Kidney tubule cell (primary cell): ENCODE measurements around the gene OTULINL.
A peak's percentile ranks its signal among the peaks of the same experiment; 100 is the strongest.
"Not testable (repeated sequence)": the region's sequence is repeated elsewhere in the genome, so short reads cannot be mapped to it uniquely, and the experiment has no call there.

Experiments
- DNase-seq: peaks from one replicate; pipeline ENCODE4 v3.0.0-alpha.2; 2018; ENCODE audit warnings: low spot score

The OTULINL gene

GRCh38 chr5:14581106-14581890 is at the start of gene OTULINL:
Gene OTULINL (plus strand): TSS chr5:14581792. CDS start chr5:14581895, 103 bp downstream.
- DNase-seq: peak; percentile 76

- no peak for DNase-seq
Measured at GRCh38 chr5:14532180-14532579, 49.4 kb upstream of the OTULINL start.

GRCh38 chr5:14534773-14535172 is 46.8 kb upstream of the OTULINL start:
- DNase-seq: no peak

- DNase-seq: no peak
Measured at GRCh38 chr5:14545308-14545707, 36.3 kb upstream of the OTULINL start.

GRCh38 chr5:14545862-14546261 is 35.7 kb upstream of the OTULINL start:
- DNase-seq: no peak

DNA sequence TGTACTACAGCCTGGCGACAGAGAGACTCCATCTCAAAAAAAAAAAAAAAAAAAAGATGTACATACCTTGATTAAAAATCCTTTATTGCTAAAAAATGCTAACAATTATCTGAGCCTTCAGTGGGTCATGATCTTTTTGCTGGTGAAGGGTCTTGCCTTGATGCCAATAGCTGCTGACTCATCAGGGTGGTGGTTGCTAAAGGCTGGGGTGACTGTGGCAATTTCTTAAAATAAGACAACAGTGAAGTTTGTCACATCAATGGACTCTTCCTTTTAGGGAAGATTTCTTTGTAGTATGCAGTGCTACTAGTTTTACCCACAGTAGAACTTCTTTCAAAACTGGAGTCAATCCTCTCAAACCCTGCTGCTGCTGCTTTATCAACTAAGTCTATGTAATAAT is 33.9 kb upstream of the OTULINL start:
- no peak for DNase-seq

DNA sequence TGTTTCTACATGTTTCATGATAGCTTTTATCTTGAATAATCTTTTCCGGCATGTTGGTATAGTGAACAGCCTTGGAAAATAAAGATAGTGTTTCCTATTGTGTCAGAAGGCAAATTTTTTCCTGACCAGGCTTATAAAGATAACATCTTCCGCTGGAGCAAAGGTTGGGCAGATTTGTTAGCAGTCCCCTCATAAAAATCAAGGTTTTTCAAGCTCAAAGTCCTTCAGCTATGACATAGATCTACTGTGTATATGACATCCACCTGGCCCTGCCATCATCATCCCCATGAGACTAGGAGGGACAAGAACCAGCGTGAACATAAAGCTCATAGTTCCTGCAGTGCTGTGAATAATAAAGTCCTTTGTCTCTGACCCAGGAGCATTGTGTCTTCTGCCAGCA is 30.4 kb upstream of the OTULINL start:
- no peak for DNase-seq

DNA sequence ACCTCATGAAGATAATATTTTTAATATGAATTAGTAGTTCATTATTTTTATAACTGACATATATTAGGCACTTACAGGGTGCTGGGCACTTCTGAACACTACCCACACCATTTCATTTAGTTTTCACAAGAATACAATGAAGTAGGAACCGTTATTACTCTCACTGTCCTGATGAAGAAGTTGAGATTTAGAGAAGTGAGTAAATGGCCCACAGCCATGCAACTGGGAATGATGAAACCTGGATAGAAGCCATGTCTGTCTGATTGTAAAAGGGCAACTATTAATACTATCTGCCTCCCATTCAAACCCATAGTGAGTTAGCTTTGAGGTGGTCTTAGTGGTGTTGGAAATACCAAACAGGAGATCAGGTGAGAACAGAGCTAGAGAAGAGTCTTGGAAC is 29.6 kb upstream of the OTULINL start:
- no peak for DNase-seq

- DNase-seq: not testable (repeated sequence)
Measured at GRCh38 chr5:14554288-14554687, 27.3 kb upstream of the OTULINL start.

- DNase-seq: no peak
Measured at GRCh38 chr5:14556015-14556414, 25.6 kb upstream of the OTULINL start.

- DNase-seq: no peak
Measured at GRCh38 chr5:14557203-14557770, 24.3 kb upstream of the OTULINL start.

GRCh38 chr5:14557791-14558415 is 23.7 kb upstream of the OTULINL start:
- no peak for DNase-seq

DNA sequence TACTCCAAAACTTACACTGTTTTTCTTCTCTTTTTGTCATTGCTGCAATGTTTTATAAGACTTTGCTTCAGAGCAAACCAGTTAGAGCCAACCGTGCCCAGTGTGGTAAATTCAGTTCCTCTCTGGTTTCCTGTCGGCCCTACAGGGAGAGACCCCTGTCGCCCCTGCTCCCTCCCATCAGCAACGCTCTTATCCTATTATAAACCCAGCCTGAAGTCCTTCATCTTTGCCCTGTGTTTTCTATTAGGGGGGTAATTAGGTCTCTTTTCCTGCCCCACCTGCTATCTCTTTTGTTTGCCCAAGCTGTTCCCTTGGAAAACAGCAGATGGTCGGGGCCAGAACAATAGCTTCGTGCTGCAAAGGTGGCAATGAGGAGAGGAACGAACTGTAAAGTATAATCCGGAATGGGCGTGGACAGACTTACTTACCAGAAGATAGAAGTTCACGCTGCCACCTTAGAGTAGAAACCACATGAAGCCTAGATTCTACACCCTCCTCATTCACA is 21.4 kb upstream of the OTULINL start:
- no peak for DNase-seq

- no peak for DNase-seq
Measured at GRCh38 chr5:14561741-14562140, 19.9 kb upstream of the OTULINL start.

- no peak for DNase-seq
Measured at GRCh38 chr5:14568333-14568732, 13.3 kb upstream of the OTULINL start.

DNA sequence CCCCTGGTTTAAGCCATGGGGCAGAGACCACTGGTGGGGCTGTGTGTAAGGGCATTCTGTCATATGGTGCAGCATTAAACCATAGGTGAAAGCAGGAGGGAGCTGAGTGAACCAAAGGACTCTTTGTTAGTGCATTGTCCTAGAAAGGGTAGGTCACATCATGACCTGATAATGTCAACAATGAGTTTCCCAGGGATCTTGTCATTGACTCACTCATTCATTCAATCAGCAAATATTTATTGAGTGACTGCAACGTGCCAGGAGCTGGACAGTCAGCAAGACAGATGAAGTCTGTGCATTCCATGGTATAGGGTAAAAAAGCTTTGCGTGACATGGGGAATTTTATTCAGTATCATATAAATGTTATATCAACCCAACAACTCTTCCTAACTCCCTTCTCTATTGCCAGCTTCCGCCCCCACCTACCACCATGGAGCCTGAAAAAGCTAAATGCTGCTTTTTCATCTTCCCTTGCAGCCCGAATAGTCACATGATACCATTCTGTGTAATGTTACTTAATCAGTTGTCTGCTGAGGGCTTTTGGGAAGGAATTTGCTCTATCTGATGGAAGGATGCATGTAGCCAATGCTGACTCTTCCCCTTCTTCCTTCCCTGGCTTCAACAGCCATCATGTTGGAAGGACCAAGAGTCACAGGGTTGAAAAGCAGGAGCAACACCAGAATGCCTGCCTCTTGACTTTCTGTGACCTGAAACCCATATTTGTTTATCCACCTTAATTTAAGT is 11.5 kb upstream of the OTULINL start:
- peak; percentile 14 for DNase-seq

- DNase-seq: no peak
Measured at GRCh38 chr5:14571901-14572300, 9.7 kb upstream of the OTULINL start.

DNA sequence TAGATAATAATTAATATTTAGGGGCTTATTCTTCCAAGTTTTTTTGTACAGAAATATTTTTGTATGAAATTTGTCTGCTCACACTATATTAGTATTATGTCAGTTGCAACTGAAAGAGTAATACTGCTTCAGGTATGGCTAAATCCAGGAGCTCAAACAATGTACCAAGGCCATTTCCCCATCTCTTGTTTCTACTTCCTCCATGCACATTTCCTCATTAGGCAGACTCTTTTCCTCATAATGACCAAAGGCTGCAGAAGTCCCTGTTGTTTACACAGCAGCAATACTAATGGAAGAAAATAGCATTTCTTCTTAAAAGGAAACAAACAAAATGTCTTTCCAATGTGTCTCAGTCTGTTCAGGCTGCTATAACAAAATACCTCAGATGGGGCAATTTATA is 9.2 kb upstream of the OTULINL start:
- DNase-seq: no peak

GRCh38 chr5:14572836-14573235 is 8.8 kb upstream of the OTULINL start:
- no peak for DNase-seq

- DNase-seq: no peak
Measured at GRCh38 chr5:14574096-14574495, 7.5 kb upstream of the OTULINL start.

- peak; percentile 7 for DNase-seq
Measured at GRCh38 chr5:14574891-14575508, 6.6 kb upstream of the OTULINL start.

DNA sequence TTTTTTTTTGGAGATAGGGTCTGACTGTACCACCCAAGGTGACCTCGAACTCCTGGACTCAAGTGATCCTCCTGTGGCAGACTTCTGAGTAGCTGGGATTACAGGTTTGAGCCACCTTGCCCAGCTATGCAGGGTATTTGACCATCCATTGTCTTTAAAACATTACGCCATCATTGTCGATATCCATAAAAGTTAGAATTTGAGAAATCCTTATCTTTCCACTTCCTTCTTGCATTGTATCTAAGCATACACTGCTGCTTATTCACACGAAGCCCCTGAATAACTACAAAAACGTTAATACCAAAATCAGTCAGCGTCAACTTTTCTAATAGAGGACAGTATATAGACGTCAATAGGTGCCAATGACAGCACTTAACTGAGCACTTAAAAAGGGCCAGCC is 5.4 kb upstream of the OTULINL start:
- DNase-seq: no peak
